Measurements from ENCODE around the gene PSG1. TPM values are rescaled to one million over a fixed set of nuclear protein-coding genes. Genes with fewer than 3 reads are reported as not detected.

Gene PSG1
- total and polyA plus RNA-seq, 2 experiments from 2014 or later, result not detected

Other genes starting within 250 kb of the PSG1 start
- gene PSG3, start 139.2 kb downstream of the PSG1 start, total RNA-seq (2014; rRNA removed; shearing (Covaris generic)), result not detected in 2 replicates
- gene PSG3, start 139.2 kb downstream of the PSG1 start, polyA plus RNA-seq (2016; fragmentation: Nextera tagmentation; extraction: Ambion mirVana), result not detected in 2 replicates
- gene PSG8, start 114.0 kb downstream of the PSG1 start, total RNA-seq (2014; rRNA removed; shearing (Covaris generic)), result not detected in 2 replicates
- 0.32 TPM in 1 of 2 replicates, not detected in the other for gene PSG8, start 114.0 kb downstream of the PSG1 start, polyA plus RNA-seq (2016; fragmentation: Nextera tagmentation; extraction: Ambion mirVana)
- gene PSG6, start 38.2 kb upstream of the PSG1 start, total RNA-seq (2014; rRNA removed; shearing (Covaris generic)), result not detected in 2 replicates
- 0.16 TPM in 1 of 2 replicates, not detected in the other for gene PSG6, start 38.2 kb upstream of the PSG1 start, polyA plus RNA-seq (2016; fragmentation: Nextera tagmentation; extraction: Ambion mirVana)
- gene PSG7, start 57.5 kb upstream of the PSG1 start, total RNA-seq (2014; rRNA removed; shearing (Covaris generic)), result not detected in 2 replicates
- gene PSG7, start 57.5 kb upstream of the PSG1 start, polyA plus RNA-seq (2016; fragmentation: Nextera tagmentation; extraction: Ambion mirVana), result not detected in 2 replicates
- gene PSG11, start 146.8 kb upstream of the PSG1 start, total RNA-seq (2014; rRNA removed; shearing (Covaris generic)), result not detected in 2 replicates
- not detected in 2 replicates for gene PSG11, start 146.8 kb upstream of the PSG1 start, polyA plus RNA-seq (2016; fragmentation: Nextera tagmentation; extraction: Ambion mirVana)
- not detected in 2 replicates for gene PSG2, start 203.0 kb upstream of the PSG1 start, total RNA-seq (2014; rRNA removed; shearing (Covaris generic))
- gene PSG2, start 203.0 kb upstream of the PSG1 start, polyA plus RNA-seq (2016; fragmentation: Nextera tagmentation; extraction: Ambion mirVana), result not detected in 2 replicates